Diencephalon (tissue), 1 donor: Measurements from ENCODE around the gene TAF15. TPM values are rescaled to one million over a fixed set of nuclear protein-coding genes. Genes with fewer than 3 reads are reported as not detected.

ENCODE experiments used
- small RNA-seq: library from RNA; depleted of rRNA; stranded (forward); fragments of <200 nt; gene quantifications from one replicate; pipeline ENCODE3, GENCODE V24; 2014
- total RNA-seq: library from RNA; depleted of rRNA; stranded (reverse); fragments of >200 nt; gene quantifications from one replicate; pipeline ENCODE4 v1.2.3, GENCODE V29; 2014

The TAF15 gene
- 75.4 TPM for total RNA-seq

GRCh38 chr17:35808962-35809854 lies at the start of gene TAF15:
TAF15 (plus strand) TSS chr17:35809484; CDS start chr17:35809570, 86 bp downstream.

DNA sequence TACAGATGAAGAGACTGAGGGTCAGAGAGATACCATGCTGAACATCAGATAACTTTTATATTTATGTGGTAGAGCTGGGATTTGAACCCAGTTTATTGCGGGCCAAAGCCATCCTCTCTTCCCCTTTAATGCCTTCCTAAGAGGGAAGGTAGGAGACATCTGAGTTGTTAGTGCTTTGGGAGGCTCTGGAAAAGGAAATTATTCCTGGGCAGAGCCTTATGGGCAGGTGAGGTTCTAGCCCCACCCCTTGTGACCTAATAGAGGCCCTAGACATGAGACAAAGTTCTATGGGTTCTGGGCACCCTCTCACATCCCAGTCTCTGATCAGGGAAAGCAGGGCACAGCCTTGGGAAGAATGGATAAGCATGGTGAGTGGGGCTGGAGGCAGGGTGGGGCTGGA lies 48.7 kb upstream of the TAF15 start, which contains the start of gene C17orf50:
TSS of gene C17orf50 (plus strand) at position 301 of the 400 bp plus-strand sequence. CDS start at position 356, 55 bp downstream.

DNA sequence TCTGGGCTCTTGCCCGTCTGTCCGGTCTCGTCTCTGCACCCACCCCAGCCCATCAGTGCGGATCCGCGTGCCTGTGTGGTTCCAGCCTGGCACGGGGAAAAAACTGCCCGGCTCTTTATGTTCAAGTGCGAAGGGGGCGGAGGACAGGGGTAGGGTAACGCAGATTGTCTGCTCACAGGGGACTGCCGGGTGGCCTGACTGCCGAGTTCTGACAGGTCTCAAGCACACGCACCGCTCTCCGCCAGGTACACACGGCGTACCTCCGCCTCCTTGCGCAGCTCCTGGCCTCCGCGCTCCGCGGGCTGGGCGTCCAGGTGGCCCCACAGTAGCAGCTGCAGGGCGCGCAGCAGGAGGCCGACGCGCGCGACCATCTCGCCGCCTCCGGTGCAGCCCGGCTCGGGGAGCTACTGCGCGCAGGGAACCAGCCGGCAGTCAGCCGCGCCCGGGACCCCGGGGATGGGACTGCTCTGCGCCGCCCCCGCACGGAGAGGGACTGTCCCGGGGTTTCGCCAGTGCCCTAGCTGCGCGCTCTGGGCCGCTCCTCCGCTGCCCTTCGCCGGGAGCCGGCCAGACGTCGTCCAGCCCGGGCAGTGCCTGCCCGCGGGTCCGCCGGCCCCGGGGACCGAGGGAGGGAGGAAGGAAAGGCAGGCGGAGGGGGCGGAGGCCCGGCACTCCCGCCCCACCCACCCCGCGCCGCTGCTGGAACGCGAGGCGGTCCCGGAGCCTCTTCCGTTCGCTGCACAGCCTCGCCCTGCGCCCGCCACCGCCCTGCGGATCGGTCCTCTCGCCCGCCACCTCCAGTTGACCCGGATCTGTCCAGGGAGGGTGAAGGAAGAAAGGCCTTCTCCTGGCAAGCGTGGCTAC lies 14.0 kb upstream of the TAF15 start, which contains the start of gene MMP28:
TSS of gene MMP28 (minus strand) at position 635 of the 864 bp plus-strand sequence. CDS start at position 371, 264 bp downstream.

DNA sequence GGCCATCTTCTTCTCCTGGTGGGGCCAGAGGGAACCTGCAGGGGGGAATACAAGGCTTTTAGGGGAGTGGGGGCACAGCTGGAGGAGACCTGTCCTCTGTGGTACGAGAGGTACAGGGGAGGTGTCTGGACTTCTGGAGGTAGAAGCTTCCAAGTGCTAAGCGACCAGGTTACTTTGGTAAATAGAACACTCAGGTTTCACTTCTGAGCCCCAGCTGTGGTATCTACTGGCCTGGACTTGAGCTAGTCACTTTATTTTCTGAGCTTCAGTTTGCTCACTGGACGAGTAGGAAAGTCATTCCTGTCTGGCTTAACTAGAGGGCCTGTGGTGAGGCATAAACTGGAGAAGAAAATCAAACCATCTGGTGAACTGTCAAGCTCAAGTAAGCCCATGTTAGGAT lies 59.5 kb downstream of the TAF15 start, which contains the start of gene HEATR9:
TSS of gene HEATR9 (minus strand) at position 155 of the 400 bp plus-strand sequence. CDS start at position 6, 149 bp downstream.

DNA sequence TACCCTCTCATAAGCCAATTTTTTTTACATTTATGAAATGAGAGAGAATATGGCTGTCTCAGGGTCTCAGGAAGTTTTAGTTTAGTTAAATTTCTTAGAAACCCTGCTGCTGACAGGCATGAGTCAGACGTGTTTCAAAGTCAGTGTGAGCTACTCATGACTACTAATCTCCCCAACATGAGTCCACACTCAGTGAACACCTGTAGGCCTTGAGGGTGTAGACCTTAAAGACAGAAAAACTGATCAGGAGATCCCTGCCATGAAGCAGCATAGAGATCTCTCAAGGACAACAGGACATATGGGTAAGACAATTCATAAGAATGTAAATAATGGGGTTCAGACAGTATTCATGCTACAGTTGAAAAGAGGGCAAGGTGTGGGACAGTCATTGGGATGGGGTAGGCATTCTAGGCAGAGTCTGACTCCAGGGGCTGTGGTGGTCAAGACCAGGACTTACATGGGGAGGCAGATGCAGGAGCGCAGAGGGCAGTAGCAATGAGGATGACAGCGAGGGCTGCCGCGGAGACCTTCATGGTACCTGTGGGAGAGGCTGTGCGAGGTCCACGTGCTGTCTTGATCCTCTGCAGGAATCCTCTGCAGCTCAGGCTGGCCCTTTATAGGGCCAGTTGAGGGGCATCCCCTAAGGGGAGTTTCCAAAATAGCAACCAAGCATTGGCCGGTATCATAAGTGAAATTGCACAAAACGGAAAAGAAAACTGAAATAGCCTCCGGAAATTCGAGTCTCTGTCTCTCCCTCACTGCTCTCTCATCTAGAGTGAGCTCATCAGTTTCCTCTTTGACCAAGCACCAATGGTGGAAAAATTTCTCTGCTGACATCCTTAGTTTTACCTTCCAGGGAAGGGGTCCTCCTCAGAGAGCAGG lies 70.7 kb downstream of the TAF15 start, which contains the start of gene CCL5:
TSS of gene CCL5 (minus strand) at position 588 of the 882 bp plus-strand sequence.

Small RNAs within 50 kb of the gene (small RNA-seq; reads per million reads assigned to genes)
- 723 reads per million, percentile 98 among the genes with 10 or more reads in this experiment for gene RF00100

Other genes starting within 250 kb of the TAF15 start
- gene SLFN14, start 248.7 kb upstream of the TAF15 start, total RNA-seq: 0.23 TPM
- 7.2 TPM for gene PEX12, start 230.9 kb upstream of the TAF15 start, total RNA-seq
- 287 TPM for gene AP2B1, start 222.2 kb upstream of the TAF15 start, total RNA-seq
- gene RASL10B, start 77.8 kb upstream of the TAF15 start, total RNA-seq: 20.3 TPM
- 1.2 TPM for gene GAS2L2, start 56.2 kb upstream of the TAF15 start, total RNA-seq
- gene C17orf50, start 48.6 kb upstream of the TAF15 start, total RNA-seq: not detected
- gene MMP28, start 13.8 kb upstream of the TAF15 start, total RNA-seq: 15.2 TPM
- gene HEATR9, start 59.4 kb downstream of the TAF15 start, total RNA-seq: not detected
- not detected for gene CCL5, start 70.9 kb downstream of the TAF15 start, total RNA-seq
- 3.0 TPM for gene RDM1, start 121.3 kb downstream of the TAF15 start, total RNA-seq
- not detected for gene LYZL6, start 134.2 kb downstream of the TAF15 start, total RNA-seq
- gene CCL16, start 172.0 kb downstream of the TAF15 start, total RNA-seq: not detected
- not detected for gene CCL14, start 177.2 kb downstream of the TAF15 start, total RNA-seq
- not detected for gene CCL15, start 192.1 kb downstream of the TAF15 start, total RNA-seq
- not detected for gene CCL23, start 208.5 kb downstream of the TAF15 start, total RNA-seq